CD4-positive, alpha-beta T cell treated with Interleukin-15 for 1 hour (primary cell): ENCODE results near the gene C1orf216.
A peak's percentile ranks its signal among the peaks of the same experiment; 100 is the strongest.
"Not testable (repeated sequence)": the region's sequence is repeated elsewhere in the genome, so short reads cannot be mapped to it uniquely, and the experiment has no call there.

Experiments used
- DNase-seq: peaks from one replicate; pipeline ENCODE4 v3.0.0-alpha.2; 2020

Gene C1orf216

GRCh38 chr1:35718492-35719336, at the start of gene C1orf216:
Gene C1orf216 (minus strand): TSS chr1:35718884. CDS start chr1:35716321, 2,563 bp downstream.
- DNase-seq, result peak; percentile 52

- DNase-seq, result no peak
These were observed 45.6 kb upstream of the C1orf216 start for GRCh38 chr1:35764283-35764682.

- DNase-seq, result no peak
These were observed 44.5 kb upstream of the C1orf216 start for GRCh38 chr1:35763201-35763600.

- DNase-seq, result no peak
These were observed 43.5 kb upstream of the C1orf216 start for GRCh38 chr1:35762141-35762540.

DNA sequence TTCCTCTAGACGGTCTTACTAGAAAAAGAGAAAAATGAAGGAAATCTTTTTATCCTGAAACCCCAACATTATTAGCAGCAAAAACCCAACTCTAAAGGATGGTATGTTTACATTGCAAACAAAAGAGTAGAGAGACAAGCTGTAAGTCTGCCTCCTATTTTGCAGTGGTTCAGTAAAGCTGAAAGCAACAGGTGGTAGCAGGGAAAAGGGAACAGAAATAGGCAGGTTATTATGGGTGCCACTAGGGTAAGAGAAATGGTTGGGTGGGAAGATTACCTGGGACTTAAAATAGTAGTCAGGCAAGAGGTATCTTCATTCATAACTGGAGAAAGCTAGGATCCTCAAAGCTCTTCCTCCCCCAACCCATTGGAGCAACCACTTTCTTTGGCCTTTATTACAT, 37.4 kb upstream of the C1orf216 start:
- DNase-seq, result no peak

GRCh38 chr1:35753626-35754260, 35.1 kb upstream of the C1orf216 start:
- no peak for DNase-seq

DNA sequence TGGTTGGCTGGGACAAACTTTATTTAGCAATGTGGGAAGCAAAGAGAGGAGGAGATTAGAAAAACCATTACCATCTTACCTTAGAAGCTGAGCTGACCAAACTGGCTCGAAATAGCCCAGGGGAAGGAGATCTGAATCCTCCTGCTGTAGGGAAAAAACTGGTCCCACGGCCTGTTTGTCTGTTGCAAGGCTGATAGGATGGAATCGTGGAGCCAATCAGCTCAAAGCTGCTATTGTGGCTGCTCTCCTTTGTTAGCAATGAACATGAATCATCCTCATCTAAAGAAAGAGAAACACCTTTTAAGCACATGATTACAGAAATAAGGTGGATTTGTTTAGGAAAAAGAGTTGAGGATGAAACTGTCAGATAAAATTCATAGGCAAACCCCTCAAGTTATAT, 29.6 kb upstream of the C1orf216 start:
- no peak for DNase-seq

DNA sequence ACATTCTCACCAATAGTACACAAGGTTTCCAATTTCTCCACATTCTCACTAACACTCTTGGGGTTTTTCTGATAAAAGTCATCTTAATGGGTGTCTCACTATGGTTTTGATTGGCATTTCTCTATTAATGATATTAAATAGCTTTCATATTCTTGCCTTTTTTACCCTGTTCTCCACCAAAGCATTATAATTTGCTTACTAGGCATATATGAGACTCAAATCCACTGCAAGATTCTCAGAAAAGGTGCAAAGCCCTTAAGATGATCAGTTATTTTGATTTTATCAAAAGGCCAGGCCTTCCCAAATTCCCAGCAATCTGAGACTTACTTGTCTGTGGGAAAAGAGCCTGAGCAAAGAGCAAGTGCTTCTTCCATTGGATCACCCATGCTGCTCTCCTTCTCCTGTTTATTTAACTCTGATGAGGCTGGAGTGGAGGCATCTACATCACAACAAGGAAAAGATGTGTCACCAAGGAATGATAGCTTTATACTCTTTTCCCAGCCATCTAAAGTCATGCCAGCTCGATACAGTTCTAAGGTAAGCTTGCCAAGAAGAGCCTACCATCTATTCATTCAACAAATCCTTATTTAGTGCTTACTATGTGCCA, 26.5 kb upstream of the C1orf216 start:
- DNase-seq, result no peak

GRCh38 chr1:35737120-35737519, 18.4 kb upstream of the C1orf216 start:
- DNase-seq, result no peak

DNA sequence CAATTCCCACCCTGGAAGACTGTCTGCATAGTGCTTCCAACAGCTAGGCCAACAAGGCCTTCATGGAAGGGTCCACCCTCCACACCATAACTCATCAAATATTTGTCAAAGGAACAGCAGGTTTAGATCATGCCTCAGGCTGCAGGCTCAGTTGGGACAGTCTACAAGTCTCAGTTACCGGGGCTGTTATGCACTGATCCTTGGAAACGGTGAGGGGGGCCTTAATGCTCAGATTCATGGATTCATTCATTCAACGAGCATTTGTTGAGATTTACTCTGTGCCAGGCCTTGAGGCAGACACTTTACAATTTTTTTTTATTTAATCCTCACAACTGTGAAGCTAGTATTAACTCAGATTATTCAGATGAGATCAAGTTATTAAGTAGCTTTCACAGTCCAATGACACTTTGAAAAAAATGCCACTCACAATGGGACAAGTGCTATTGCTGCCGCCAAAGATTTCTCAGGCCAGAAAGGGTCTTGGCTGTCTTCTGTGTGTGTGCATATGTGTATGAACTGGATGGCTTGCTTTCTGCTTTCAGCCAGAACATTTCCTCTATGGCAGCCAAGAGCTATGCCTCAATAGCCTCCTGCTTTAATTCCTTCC, 8.9 kb upstream of the C1orf216 start:
- no peak for DNase-seq

- peak; percentile 51 for DNase-seq
These were observed 8.1 kb upstream of the C1orf216 start for GRCh38 chr1:35726450-35727433.

DNA sequence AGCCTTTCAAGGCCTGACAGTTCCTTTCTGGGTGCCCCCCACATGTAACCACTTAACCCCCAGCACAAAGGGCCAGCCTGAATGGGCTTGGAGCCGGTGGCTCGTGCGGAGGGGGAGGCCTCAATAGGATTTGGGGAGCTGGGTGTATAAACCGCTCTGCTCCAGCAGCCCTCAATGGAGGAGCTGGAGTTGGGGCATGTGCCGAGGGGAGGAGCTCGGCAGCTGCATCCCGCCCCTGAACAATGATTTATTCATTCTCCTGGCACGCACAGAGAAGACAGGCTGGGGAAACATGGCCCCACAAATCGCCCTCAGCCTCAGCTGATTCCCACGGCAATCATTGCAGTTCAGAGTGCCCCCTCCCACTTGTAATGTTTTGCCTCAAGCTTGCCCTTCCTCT, 6.9 kb upstream of the C1orf216 start:
- DNase-seq, result no peak

DNA sequence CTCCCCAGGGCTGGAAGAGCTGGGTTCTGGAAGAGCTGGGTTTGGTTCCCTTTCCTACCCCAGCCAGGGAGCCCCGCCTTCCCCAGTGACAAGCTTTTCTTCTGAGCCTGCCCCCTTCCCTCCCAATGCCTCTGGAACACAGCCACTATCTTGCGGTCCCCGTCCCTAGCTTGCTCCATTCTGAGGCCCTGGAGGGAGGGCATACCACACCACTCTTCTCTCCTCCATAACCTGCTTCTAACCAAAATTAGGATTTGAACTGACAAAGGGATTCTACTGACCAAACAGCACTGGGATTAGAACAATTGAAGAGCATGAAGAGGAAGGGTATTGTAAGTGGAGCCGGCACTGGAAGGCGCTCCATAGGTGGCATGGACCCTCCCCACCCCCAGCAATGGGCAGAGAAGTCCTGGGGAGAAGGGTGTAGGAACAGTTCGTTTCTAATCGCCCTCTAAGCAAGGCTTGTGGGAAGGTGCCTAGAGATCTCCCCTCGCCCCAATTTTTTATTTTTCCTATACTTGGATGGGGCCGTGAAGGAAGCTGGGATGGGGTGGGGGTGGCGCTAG, 690 bp downstream of the C1orf216 start:
- no peak for DNase-seq

DNA sequence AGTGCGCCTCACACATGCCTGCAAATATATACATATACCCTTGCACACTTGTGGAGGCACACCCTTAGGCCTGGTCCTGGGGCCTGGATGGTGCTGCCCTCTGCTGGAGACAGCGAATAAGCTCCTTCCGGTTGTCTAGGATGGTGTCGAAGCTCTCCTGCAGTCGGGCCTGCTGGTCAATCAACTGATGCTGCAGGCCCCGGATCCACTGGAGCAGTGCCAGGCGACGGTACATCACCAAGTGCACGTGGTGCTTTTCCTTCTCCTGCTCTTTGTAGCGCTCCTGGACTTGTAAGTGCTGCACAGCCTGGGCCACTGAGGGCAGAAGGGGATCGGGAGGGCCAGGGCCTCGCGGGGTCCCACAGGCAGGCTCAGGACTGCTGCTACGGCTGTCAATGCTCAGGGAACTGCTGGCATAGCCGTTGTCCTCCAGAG, 3.1 kb downstream of the C1orf216 start:
- peak; percentile 71 for DNase-seq

DNA sequence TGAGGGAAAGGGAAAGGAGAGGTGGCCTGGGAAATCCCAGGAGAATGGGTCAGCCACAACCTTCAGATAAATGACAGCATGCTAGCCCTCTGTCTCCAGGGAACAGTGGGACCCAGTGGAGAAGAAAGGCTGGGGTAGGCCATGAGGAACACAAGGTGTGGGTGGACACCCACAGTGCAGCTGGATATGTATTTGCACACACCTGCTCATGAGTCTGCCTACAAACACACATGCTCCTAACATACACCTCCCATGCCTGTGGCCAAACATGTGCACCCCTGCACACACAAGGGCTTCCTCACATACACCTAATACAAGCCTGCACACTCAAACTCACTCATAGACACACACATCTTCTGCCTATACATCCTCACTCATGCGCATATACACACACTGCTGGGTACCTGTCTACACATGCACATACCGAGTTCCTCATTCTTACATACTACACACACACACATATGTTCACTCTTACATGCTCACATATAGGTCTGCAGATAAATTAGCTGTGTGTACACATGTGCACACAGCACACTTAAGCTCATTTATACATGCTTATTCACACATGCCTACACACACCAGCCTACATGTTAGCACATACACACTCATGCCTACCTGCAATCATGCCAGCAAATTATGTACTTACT, 3.6 kb downstream of the C1orf216 start:
- no peak for DNase-seq

GRCh38 chr1:35711098-35711497, 7.6 kb downstream of the C1orf216 start:
- DNase-seq, result not testable (repeated sequence)

- no peak for DNase-seq
These were observed 9.7 kb downstream of the C1orf216 start for GRCh38 chr1:35708952-35709351.

DNA sequence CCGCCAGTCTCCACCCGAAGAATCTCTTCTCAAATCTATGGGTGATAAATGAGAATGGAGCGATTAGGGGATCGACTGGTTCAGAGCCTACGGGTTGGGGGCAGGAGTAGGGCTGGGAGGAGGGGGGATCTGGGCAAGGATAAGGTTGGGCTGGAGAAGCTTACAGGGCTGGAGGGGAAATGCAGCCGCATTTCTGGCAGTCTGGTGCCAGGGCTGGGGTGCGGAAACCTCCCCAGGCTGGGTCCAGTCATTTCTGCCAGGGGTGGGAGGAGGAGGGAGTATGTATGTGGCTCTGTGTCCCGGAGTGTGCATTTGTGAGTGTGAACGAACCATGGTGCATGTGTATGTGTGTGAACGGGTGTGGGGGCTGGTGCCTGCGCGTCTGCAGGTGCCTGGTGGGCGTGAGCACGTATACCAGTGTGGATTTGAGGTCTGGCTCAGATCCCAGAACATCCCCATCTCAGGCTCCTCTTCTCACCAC, 10.2 kb downstream of the C1orf216 start:
- no peak for DNase-seq

GRCh38 chr1:35707601-35708440, 10.9 kb downstream of the C1orf216 start:
- DNase-seq, result no peak
